HG02840 (cell line): Measurements from ENCODE around the gene HPCAL1.
A peak's percentile ranks its signal among the peaks of the same experiment; 100 is the strongest.

Experiments
- ATAC-seq: cut with Tn5 transposase; IDR thresholded peaks from one replicate; pipeline ENCODE4 v1.9.1; 2021; ENCODE audit warnings: mild to moderate bottlenecking, moderate library complexity, moderate number of reproducible peaks; ENCODE audit not compliant: unreplicated experiment, low FRiP score

The HPCAL1 gene

GRCh38 chr2:10365412-10365811 lies 62.7 kb downstream of the HPCAL1 start:
- ATAC-seq, result no peak

- ATAC-seq, result no peak
Observed at GRCh38 chr2:10366601-10367270, 64.0 kb downstream of the HPCAL1 start.

GRCh38 chr2:10367472-10368439 lies 65.1 kb downstream of the HPCAL1 start:
- no peak for ATAC-seq

DNA sequence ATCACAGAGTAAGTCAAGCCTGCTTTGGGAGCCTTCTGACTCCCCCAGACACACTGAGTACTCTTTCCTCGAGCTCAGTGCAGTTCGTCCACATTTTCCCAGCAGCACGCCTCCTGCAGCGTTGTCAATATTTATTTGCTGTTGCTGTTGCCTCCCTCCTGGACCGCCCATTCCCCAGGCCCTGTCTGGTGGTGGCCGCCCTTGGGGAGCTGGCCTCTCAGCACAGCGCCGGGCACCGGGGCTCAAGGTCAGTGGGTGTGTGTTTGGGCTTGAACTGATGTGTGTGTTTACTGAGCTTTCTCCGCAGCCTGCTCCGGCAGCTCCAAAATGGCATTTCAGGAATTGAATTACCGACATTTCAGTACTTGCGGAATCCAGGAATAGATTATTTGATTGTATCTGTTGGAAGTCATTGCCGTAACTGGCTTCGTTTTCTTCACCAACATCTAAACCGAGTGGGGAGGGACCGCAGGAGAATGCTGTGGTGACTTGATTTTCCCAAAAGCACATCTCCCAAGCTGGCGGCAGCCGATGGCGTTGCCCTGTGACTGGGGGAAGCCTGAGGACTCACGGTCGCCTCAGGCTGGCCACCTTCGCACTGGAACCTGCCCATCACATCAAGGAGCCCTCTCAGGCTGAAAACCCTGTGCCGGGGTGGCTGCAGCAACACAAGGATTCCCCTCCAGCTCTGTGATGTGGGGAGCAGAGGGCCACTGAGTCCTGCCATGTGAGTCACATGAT lies 66.0 kb downstream of the HPCAL1 start:
- no peak for ATAC-seq

- no peak for ATAC-seq
Observed at GRCh38 chr2:10369269-10370255, 66.9 kb downstream of the HPCAL1 start.

GRCh38 chr2:10370390-10370789 lies 67.7 kb downstream of the HPCAL1 start:
- ATAC-seq, result no peak

- no peak for ATAC-seq
Observed at GRCh38 chr2:10370895-10371294, 68.2 kb downstream of the HPCAL1 start.

- ATAC-seq, result no peak
Observed at GRCh38 chr2:10371441-10372196, 68.9 kb downstream of the HPCAL1 start.

GRCh38 chr2:10372203-10372861 lies 69.6 kb downstream of the HPCAL1 start:
- ATAC-seq, result no peak

- ATAC-seq, result no peak
Observed at GRCh38 chr2:10372862-10373240, 70.1 kb downstream of the HPCAL1 start.

DNA sequence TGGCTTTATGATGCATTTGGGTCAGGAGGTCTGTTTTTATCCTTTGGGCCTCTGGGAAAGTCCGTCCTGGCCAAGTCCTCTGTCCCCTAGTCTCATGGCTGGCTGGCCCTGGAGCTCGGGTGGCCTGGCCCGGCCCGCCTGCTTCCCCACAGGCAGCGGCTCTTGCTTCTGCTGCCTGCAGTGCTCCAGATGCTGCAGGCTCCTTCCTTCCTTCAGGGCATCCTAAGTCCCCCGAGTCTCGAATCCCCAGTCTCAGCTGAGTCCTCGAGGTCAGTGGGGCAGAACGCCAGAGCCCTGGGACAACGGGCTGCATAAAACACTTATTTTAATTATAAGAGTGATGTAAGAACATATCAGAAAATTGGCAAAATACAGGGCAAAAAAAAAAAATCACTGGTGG lies 71.2 kb downstream of the HPCAL1 start:
- ATAC-seq, result no peak

GRCh38 chr2:10374362-10374943 lies 71.7 kb downstream of the HPCAL1 start:
- no peak for ATAC-seq

GRCh38 chr2:10375570-10376281 lies 73.0 kb downstream of the HPCAL1 start:
- ATAC-seq, result no peak

GRCh38 chr2:10377052-10377746 lies 74.5 kb downstream of the HPCAL1 start:
- ATAC-seq, result no peak

DNA sequence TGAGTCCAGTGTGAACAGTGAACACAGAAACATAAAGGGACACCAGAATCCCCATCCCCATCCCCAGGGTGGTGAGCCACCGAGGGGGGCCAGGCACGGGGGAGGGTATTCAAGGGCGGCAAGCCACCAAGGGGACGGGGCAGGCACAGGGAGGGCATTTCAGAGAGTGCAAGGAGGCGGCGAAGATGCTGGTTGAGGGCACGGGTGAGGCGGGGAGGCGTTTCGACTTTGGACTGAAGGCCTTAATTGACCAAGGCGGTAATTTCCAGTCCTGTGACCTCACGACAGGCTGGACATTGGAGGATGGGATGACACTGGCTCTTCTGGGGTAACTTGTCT lies 75.0 kb downstream of the HPCAL1 start:
- ATAC-seq, result no peak

DNA sequence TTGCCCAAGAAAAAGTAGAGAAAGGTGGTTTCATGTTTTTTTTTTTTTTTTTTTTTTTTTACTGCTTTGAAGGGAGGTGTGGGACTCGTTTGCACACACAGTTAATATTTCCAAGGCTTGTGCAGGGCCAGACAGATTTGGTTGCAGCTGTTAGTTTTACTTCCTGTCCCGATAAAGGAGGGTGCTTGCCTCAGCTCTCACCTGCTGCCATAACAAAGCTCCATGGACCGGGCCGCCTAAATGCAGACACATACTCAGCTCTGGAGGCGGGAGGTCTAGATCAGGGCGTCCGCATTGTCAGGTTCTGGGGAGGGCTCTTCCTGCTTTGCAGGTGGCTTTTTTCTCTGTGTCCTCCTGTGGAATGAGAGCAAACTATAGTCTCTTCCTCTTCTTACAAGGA lies 75.5 kb downstream of the HPCAL1 start:
- ATAC-seq, result peak; percentile 80
